Heart right ventricle (tissue), 16 donors: ENCODE results near the gene ESYT2. TPM values are rescaled to one million over a fixed set of nuclear protein-coding genes. Genes with fewer than 3 reads are reported as not detected.

Experiments used
- ATAC-seq, 8 donors: fragments of 200-7000 bp; cut with Tn5 transposase; one replicate each; pipeline ENCODE4 v1.9.1; 2020; ENCODE audit warnings: mild to moderate bottlenecking in 8 of 8, moderate library complexity in 8 of 8, moderate number of reproducible peaks in 1 of 8
- DNase-seq, 2 donors: peaks; one replicate each; pipeline ENCODE4 v3.0.0-alpha.2; 2020
- H3K27ac ChIP-seq, 10 donors: fragments of 200-600 bp; sonication (generic) in 2 of 10; one replicate each; pipeline versions ENCODE4 v1.5.0 to v1.8.0; 2020 to 2022; ENCODE audit warnings: mild to moderate bottlenecking in 3 of 10
- H3K27me3 ChIP-seq, 7 donors: fragments of 200-600 bp; one replicate each; pipeline ENCODE4 v1.8.0; 2021 to 2022; ENCODE audit warnings: mild to moderate bottlenecking in 2 of 7
- H3K36me3 ChIP-seq, 9 donors: fragments of 200-600 bp; sonication (generic) in 1 of 9; one replicate each; pipeline versions ENCODE4 v1.5.0 to v1.8.0; 2020 to 2022; ENCODE audit warnings: mild to moderate bottlenecking in 2 of 9
- H3K4me1 ChIP-seq, 9 donors: fragments of 200-600 bp; sonication (generic) in 1 of 9; one replicate each; pipeline versions ENCODE4 v1.5.0 to v1.8.0; 2020 to 2022; ENCODE audit warnings: mild to moderate bottlenecking in 4 of 9
- H3K4me3 ChIP-seq, 10 donors: fragments of 200-600 bp; sonication (generic) in 2 of 10; one replicate each; pipeline versions ENCODE4 v1.5.0 to v1.8.0; 2020 to 2022; ENCODE audit warnings: mild to moderate bottlenecking in 7 of 10, moderate library complexity in 2 of 10
- H3K9me3 ChIP-seq, 11 donors: fragments of 200-600 bp in 10 of 11; sonication (generic) in 2 of 11; one replicate each; pipeline versions ENCODE4 v1.5.0 to v1.8.0; 2013 to 2022; ENCODE audit warnings: mild to moderate bottlenecking in 2 of 11, control low read depth in 1 of 11, moderate library complexity in 1 of 11
- WGBS, 2 donors: extraction: QIAGEN DNeasy Blood & Tissue Kit; methylation state at CpG; one replicate each; pipeline ENCODE4 v1.1.7; 2013; ENCODE audit warnings: inconsistent platforms in 1 of 2; 5-methylcytosine and 5-hydroxymethylcytosine counted together
- intact Hi-C, 10 donors: fragments of 100-400 bp; cut with DNase I; formaldehyde crosslinking; loops; one replicate each; pipeline versions ENCODE4 v1.11.1 to v1.14.2; 2022
- polyA plus RNA-seq, 2 donors: library from polyadenylated mRNA; stranded (reverse); fragments of 200-250 nt; gene quantifications; one replicate each; pipeline ENCODE4 v1.2.3, GENCODE V29; 2013
- total RNA-seq, 10 donors: library from RNA; stranded (reverse); fragmentation: NEBNext Ultra II Directional in 3 of 10; extraction: Animal tissue kit (Norgen Biotek cat#: 25700) in 3 of 10; gene quantifications; one replicate each; pipeline versions ENCODE4 v1.2.1 to v1.2.4, GENCODE V29; 2021 to 2023
- TF ChIP-seq, protein P1 (sequence below), 9 donors: fragments of 200-600 bp; sonication (generic) in 2 of 9; IDR thresholded peaks; one replicate each; pipeline versions ENCODE4 v1.5.0 to v1.8.0; 2021 to 2022; ENCODE audit warnings: antibody characterized with exemption in 9 of 9, mild to moderate bottlenecking in 5 of 9, moderate library complexity in 1 of 9
- donor health status: Arrhythmogenic right ventricular cardiomyopathy.
- donor health status: ischemic (EF 13 %, LVEDD 7.1; RV severe dilation, severe dysfunction).
- donor health status: healthy with polysubstance abuse.
- donor health status: DM: no; HTN: yes; CAD: no.
- donor health status: DM: no; HTN: no; CAD: no.
- donor health status: ischemic (EF 25% LVEDD 6.9; RV normal size, moderate dysfunction).
- donor health status: ischemic (EF 25% LVEDD 5.7; RV mildly dilated, moderate dysfunction).
- donor health status: healthy.
- donor health status: DM: yes; HTN: yes; CAD: no.
- donor health status: Ischemic cardiomyopathy.
- donor health status: ischemic (EF 35%, LVEDD 5.7; RV mildly dilated, moderate dysfunction).
- donor health status: nonischemic (EF 11% LVEDD 7.7; RV severe dilation, severe dysfunction).
- donor health status: DM: yes; HTN: yes; CAD: no.
- donor health status: PGD.
- donor health status: ischemic (EF 29% LVEDD 5.4; RV normal size, mild dysfunction).
- donor health status: nonischemic (EF 23%, LVEDD 6.1; RV moderate dilation, normal function).

Gene ESYT2
- total and polyA plus RNA-seq, 12 donors, result 18.9 to 79.2 (median 48.7) TPM

DNA sequence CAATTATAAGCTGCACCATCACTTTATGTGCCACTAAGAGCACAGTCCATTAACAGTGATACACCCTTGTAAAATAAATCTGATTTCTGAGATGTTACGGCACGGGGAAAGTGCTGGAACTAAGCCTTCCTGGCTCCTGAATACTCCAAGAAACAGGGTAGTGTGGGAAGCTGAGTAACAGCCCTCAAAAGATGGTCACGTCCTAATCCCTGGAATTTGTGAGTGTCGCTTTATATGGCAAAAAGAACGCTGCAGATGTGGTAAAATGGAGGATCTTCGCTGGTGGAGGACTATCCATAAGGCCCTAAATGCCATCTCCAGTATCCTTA is 13.5 kb downstream of the ESYT2 start:
- 87% methylated on average over 6 of the region's 6 CpGs for WGBS, 2 donors
- ATAC-seq (no peak), DNase-seq (no peak)
- Histone ChIP-seq H3K36me3 (no peaks in the 10 kb centered on the region), H3K27ac (peak overlapping the region; percentile 39 to 94 (median 92)), H3K27me3 (no peaks in the 10 kb centered on the region), H3K9me3 (no peaks in the 10 kb centered on the region), H3K4me3 (peak overlapping the region in 3 of 10 donors; percentile 12 to 21 (median 21)), H3K4me1 (peaks cover 34 to 97% (median 85%) of the 10 kb centered on the region in 9 donors)
- intact Hi-C loops, result loop anchor here in 3 of 10 donors (5.0 kb wide), 3 partner anchors 33 to 47 kb away; partner anchors contain the start of gene DYNC2I1 (in 1 of the 3)
- TF ChIP-seq, protein P1, sequence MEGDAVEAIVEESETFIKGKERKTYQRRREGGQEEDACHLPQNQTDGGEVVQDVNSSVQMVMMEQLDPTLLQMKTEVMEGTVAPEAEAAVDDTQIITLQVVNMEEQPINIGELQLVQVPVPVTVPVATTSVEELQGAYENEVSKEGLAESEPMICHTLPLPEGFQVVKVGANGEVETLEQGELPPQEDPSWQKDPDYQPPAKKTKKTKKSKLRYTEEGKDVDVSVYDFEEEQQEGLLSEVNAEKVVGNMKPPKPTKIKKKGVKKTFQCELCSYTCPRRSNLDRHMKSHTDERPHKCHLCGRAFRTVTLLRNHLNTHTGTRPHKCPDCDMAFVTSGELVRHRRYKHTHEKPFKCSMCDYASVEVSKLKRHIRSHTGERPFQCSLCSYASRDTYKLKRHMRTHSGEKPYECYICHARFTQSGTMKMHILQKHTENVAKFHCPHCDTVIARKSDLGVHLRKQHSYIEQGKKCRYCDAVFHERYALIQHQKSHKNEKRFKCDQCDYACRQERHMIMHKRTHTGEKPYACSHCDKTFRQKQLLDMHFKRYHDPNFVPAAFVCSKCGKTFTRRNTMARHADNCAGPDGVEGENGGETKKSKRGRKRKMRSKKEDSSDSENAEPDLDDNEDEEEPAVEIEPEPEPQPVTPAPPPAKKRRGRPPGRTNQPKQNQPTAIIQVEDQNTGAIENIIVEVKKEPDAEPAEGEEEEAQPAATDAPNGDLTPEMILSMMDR (IDR thresholded peaks at IDR 0.05), result no peak

DNA sequence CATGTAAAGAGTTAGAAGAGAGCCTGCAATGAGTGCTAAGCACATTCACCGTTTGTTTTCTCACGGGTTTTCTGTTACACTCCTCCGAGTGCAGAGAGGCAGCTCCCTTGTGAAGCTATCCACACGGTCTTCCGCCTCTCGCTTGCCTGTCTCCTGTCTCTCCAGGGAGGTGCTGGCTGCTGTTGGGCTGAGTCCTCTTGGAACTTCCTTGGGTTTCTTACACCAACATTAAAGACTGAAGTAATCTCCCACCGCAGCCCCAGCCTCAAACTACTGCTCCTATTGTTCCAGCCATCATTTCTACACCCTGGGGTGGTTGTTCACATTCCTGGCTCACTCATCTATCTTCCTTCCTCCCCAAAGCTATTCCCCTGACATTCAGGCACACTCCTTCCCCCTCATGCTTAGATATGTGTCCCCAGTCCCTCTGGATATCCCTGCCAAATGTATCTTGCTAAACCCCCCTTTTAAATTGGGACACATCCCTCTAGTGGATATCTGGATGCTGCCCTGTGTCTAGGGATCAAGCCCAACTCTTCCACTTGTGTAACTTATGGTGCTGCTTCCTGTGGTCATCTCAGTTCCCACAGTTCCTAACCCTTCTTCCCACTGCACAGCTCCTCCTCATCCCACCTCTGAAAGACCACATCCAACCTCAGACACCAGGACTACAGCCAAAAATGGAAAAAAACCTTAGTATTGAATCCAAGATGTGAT is 14.1 kb downstream of the ESYT2 start:
- Histone ChIP-seq H3K27me3 (no peaks in the 10 kb centered on the region), H3K36me3 (peaks cover 0 to 3% (median 0%) of the 10 kb centered on the region in 9 donors), H3K9me3 (no peaks in the 10 kb centered on the region), H3K4me3 (no peak overlapping the region), H3K27ac (peak overlapping the region; percentile 39 to 94 (median 92)), H3K4me1 (peaks cover 29 to 97% (median 80%) of the 10 kb centered on the region in 9 donors)
- TF ChIP-seq, protein P1 (IDR thresholded peaks at IDR 0.05), result no peak
- DNase-seq, result no peak
- whole genome bisulfite sequencing, 2 donors, result 16 to 24% methylated on average over 7 of the region's 7 CpGs
- intact Hi-C loops, result loop anchor here in 3 of 10 donors (5.0 kb wide), 3 partner anchors 33 to 47 kb away; partner anchors contain the start of gene DYNC2I1 (in 1 of the 3)
- ATAC-seq, result peak in 1 of 8 donors; percentile 21

DNA sequence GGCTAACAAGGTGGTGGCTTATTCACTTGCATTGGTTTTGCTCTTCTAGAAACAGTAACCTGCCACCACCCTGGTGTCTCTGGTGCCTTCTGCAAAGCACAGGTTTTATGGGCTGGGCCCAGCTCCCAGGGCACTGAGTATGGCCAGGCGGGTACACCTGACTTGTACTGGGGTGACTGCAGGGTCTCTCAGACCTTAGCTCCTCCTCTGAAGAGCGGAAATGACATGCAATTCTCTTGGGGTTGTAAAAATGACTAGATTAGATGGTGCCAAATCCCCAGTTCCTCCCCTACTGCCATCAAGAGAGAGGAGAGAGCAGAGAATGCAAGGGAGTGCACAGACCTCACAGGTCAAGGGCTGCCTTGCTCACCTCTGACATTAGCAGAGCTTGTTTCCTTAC is 14.7 kb downstream of the ESYT2 start:
- WGBS, 2 donors, result 71 to 81% methylated on average over 2 of the region's 2 CpGs
- no peaks in the 10 kb centered on the region for H3K9me3 ChIP-seq
- ATAC-seq (no peak), DNase-seq (no peak)
- peaks cover 0 to 9% (median 0%) of the 10 kb centered on the region in 9 donors for H3K36me3 ChIP-seq
- TF ChIP-seq, protein P1 (IDR thresholded peaks at IDR 0.05), result no peak
- peak overlapping the region in 9 of 10 donors; percentile 90 to 94 (median 92) for H3K27ac ChIP-seq
- H3K4me3 ChIP-seq, result no peak overlapping the region
- H3K27me3 ChIP-seq, result no peaks in the 10 kb centered on the region
- H3K4me1 ChIP-seq, result peaks cover 29 to 97% (median 74%) of the 10 kb centered on the region in 9 donors
- intact Hi-C loops, result loop anchor here in 3 of 10 donors (5.0 kb wide), 3 partner anchors 32 to 48 kb away; partner anchors contain the start of gene DYNC2I1 (in 1 of the 3)

DNA sequence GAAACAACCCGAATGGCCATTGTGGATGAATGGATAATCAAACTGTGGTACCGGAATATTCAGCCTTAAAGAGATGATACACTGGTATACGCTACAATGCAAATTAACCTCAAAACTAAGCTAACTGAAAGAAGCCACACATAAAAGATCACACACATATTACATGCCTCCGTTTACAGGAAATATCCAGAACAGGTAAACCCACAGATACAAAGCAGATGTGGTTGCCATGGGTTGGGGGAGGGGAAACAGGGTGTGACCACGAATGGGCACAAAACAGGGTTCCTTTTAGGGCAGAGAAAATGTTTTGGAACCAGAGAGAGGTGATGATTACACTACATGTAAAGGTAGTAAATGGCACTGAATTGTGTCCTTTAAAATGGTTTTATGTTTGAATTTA is 16.6 kb downstream of the ESYT2 start:
- H3K36me3 ChIP-seq, result peaks cover 0 to 24% (median 0%) of the 10 kb centered on the region in 9 donors
- no peak for DNase-seq
- intact Hi-C loops, result no loop called here
- no peaks in the 10 kb centered on the region for H3K27me3 ChIP-seq
- no peak overlapping the region for H3K4me3 ChIP-seq
- no peak for ATAC-seq
- H3K27ac ChIP-seq, result peak overlapping the region in 3 of 10 donors; percentile 75 to 81 (median 75)
- H3K4me1 ChIP-seq, result peaks cover 20 to 86% (median 55%) of the 10 kb centered on the region in 9 donors
- WGBS, 2 donors, result 91 to 93% methylated on average over 5 of the region's 5 CpGs
- TF ChIP-seq, protein P1 (IDR thresholded peaks at IDR 0.05), result no peak
- no peaks in the 10 kb centered on the region for H3K9me3 ChIP-seq
